HL-60 (cell line): ENCODE measurements around the gene CHTF8.

Experiments
- DNase-seq, 2 experiments: peaks; one replicate each; pipeline ENCODE4 v3.0.0-alpha.2; 2010 to 2020; ENCODE audit warnings: low read depth in 1 of 2, low spot score in 1 of 2
- H3K27ac ChIP-seq: fragments of 250-450 bp; sonication (Bioruptor Pico); replicated peaks from 2 replicates; pipeline ENCODE4 v1.5.1; 2020; ENCODE audit warnings: mild to moderate bottlenecking, moderate library complexity
- H3K27me3 ChIP-seq: fragments of 250-450 bp; sonication (Bioruptor Pico); 2 replicates; pipeline ENCODE4 v1.5.1; 2021; ENCODE audit warnings: mild to moderate bottlenecking, moderate library complexity; ENCODE audit not compliant: insufficient read depth, poor library complexity, severe bottlenecking
- H3K4me3 ChIP-seq: replicated peaks from 2 replicates; pipeline ENCODE4 v1.5.1; 2011; ENCODE audit warnings: mild to moderate bottlenecking, control low read depth, low read length; ENCODE audit not compliant: insufficient read depth
- CTCF ChIP-seq: IDR thresholded peaks from one replicate; pipeline ENCODE4 v1.5.1; 2011; ENCODE audit warnings: low read length, control low read depth, inconsistent platforms; ENCODE audit not compliant: insufficient read depth
- GABPA ChIP-seq: IDR thresholded peaks from 2 replicates; pipeline ENCODE4 v1.6.1; 2012; ENCODE audit warnings: low read depth
- POLR2AphosphoS5 ChIP-seq: IDR thresholded peaks from 2 replicates; pipeline ENCODE4 v1.6.1; 2012; ENCODE audit warnings: low read depth
- REST ChIP-seq: IDR thresholded peaks from 2 replicates; pipeline ENCODE4 v1.6.1; 2012; ENCODE audit warnings: low read depth; ENCODE audit not compliant: insufficient replicate concordance
- SPI1 ChIP-seq: IDR thresholded peaks from 2 replicates; pipeline ENCODE4 v1.6.1; 2012; ENCODE audit warnings: low read depth, mild to moderate bottlenecking, borderline replicate concordance

Gene CHTF8

GRCh38 chr16:69077251-69077650 is 55.1 kb downstream of the CHTF8 start:
- Histone ChIP-seq H3K27ac (no peak overlapping the region), H3K27me3 (no peaks in the 10 kb centered on the region), H3K4me3 (no peak overlapping the region)
- no peak for TF ChIP-seq SPI1
- no peak for TF ChIP-seq POLR2AphosphoS5
- no peak for TF ChIP-seq REST
- TF ChIP-seq GABPA: no peak
- TF ChIP-seq CTCF: no peak
- DNase-seq: no peak

GRCh38 chr16:69073181-69073702 is 59.1 kb downstream of the CHTF8 start:
- no peak overlapping the region for H3K27ac ChIP-seq
- no peak for DNase-seq
- no peaks in the 10 kb centered on the region for H3K27me3 ChIP-seq
- TF ChIP-seq CTCF (no peak), GABPA (no peak), REST (no peak)
- H3K4me3 ChIP-seq: no peak overlapping the region

GRCh38 chr16:69072640-69072974 is 59.8 kb downstream of the CHTF8 start:
- Histone ChIP-seq H3K27ac (no peak overlapping the region), H3K4me3 (no peak overlapping the region)
- DNase-seq: no peak

More at GRCh38 chr16:69072640-69072974, 59.8 kb downstream of the CHTF8 start:
- no peaks in the 10 kb centered on the region for H3K27me3 ChIP-seq
- no peak for TF ChIP-seq CTCF
- no peak for TF ChIP-seq REST
- TF ChIP-seq POLR2AphosphoS5: no peak
